GM13977 (cell line): ENCODE results near the gene CTAG1A.
"Not testable (repeated sequence)": the region's sequence is repeated elsewhere in the genome, so short reads cannot be mapped to it uniquely, and the experiment has no call there.

Source experiments
- DNase-seq: peaks from one replicate; pipeline ENCODE4 v3.0.0; 2012; ENCODE audit warnings: low spot score
- in situ Hi-C: fragments of 300-500 bp; cut with MboI; formaldehyde crosslinking; loops from one replicate; pipeline ENCODE4 v1.12.0; 2022; ENCODE audit warnings: low sequenced_read_pairs, low pct_unique_long_range_greater_than_20kb, mixed read lengths, inconsistent platforms; ENCODE audit not compliant: unreplicated experiment
- TF ChIP-seq, protein P1 (sequence below): IDR thresholded peaks from 2 replicates; pipeline ENCODE4 v1.5.1; 2012; ENCODE audit warnings: mild to moderate bottlenecking, control low read depth; ENCODE audit not compliant: insufficient read depth; ENCODE audit errors: extremely low read depth, missing control alignments

Gene CTAG1A

DNA sequence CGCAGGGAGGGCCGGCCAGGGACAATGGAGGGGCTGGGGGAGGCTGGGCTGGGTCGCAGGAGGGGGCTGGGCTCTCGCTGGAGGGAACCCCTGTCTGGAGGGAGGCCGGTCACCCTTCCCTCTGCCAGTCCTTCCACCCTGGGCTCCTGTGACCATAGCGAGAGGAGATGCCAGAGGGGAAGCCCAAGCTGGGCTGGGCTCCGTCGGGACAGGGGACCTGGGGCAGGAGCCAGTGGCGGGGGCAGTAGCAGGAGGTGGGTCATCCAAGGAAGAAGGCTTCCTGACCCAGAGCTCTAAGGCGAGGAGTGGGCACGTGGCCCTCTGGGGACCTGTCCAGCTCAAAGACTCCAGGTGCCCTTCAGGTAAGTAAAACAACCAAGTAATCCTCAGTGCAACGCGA is 17.3 kb downstream of the CTAG1A start:
- DNase-seq = no peak
- in situ Hi-C loops = no loop called here

DNA sequence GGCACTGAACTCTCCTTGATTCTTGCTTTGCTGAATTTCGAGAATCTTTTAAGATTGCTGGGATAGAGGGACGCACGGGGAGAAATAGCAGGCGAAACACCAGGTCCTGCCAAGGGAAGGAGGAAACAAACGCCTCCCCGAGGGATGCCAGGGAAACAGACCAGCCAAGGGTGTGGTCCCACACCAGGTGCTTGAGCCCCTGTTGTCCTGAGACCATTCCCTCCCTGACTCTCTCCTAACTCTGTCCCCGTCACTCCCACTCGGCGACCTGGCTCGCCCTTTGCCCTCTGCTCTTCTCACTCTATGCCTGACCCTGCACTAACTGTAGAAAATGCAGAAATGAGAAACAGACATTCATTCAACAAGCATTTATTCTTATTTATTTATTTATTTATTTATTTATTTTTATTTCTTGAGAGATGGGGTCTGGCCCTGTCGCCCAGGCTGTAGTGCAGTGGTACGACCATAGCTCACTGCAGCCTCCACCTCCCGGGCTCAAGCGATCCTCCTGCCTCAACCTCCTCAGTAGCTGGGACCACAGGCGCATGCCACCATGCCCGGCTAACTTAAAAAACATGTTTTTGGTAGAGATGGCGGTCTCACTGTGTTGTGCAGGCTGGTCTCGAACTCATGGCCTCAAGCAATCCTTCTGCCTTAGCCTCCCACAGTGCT is 18.0 kb downstream of the CTAG1A start:
- DNase-seq = no peak

More for the DNA sequence above, 17.3 kb downstream of the CTAG1A start:
- TF ChIP-seq, protein P1, sequence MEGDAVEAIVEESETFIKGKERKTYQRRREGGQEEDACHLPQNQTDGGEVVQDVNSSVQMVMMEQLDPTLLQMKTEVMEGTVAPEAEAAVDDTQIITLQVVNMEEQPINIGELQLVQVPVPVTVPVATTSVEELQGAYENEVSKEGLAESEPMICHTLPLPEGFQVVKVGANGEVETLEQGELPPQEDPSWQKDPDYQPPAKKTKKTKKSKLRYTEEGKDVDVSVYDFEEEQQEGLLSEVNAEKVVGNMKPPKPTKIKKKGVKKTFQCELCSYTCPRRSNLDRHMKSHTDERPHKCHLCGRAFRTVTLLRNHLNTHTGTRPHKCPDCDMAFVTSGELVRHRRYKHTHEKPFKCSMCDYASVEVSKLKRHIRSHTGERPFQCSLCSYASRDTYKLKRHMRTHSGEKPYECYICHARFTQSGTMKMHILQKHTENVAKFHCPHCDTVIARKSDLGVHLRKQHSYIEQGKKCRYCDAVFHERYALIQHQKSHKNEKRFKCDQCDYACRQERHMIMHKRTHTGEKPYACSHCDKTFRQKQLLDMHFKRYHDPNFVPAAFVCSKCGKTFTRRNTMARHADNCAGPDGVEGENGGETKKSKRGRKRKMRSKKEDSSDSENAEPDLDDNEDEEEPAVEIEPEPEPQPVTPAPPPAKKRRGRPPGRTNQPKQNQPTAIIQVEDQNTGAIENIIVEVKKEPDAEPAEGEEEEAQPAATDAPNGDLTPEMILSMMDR = no peak

DNA sequence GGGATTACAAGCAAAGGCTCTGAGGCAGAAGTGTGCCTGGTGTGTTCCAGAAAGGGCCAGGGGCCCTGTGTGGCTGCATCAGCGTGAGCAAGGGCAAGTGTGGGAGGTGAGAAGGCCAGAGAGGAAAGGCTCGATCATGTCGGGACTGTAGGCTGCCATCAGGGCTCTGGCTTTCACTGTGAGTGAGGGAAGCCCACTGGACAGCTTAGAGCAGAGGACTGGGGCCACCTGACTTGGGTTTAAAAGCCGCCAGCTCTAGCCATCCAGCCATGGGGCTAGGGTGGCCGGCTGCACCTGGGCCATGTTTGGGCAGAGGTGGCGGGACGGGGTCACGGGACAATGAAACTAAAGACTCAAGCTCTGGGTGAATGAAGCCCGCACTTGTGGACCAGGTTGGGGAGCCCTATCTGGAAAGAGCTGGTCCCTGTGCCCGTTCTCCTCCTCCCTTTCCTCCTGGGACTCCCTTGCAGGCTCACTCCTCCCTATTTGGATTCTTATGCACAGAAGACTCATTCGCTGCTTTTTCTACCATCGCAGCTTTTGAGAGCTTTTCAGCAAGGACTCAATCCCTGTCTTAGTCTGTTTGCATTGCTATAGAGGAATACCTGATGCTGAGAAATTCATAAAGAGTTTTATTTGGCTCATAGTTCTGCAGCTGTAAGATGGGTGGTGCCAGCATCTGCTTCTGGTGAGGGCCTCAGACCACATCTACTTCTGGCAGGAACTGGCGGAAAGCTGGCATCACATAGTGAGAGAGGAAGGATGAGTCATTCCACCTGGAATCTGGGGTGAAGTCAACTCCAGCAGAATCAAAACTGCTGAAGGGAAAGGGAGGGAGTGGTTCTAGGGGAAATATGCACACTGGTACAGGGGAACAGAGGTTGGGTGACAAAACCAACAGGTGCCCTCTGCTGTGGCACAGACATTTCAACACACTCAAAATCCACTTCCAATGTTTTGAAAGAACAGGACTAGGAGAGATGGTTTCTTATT is 18.8 kb downstream of the CTAG1A start:
- no peak for DNase-seq
- TF ChIP-seq, protein P1 = no peak
- in situ Hi-C loops = no loop called here

More for the DNA sequence above, 18.0 kb downstream of the CTAG1A start:
- in situ Hi-C loops = no loop called here
- TF ChIP-seq, protein P1 = no peak

DNA sequence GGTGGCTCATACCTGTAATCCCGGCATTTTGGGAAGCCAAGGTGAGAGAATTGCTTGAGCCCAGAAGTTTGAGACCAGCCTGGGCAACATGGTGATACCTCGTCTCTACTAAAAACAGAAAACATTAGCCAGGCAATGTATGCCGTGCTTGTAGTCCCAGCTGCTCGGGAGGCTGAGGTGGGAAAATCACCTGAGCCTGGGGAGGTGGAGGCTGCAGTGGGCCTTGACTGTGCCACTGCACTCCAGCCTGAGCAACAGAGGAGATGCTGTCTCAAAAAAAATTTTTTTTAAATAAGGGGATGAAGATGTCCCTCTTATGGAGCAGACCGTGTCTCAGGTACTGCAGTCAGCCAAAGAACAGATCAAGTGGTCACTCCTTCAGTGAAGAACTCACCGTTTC is 20.6 kb downstream of the CTAG1A start:
- DNase-seq = no peak
- in situ Hi-C loops = no loop called here
- TF ChIP-seq, protein P1 = no peak

DNA sequence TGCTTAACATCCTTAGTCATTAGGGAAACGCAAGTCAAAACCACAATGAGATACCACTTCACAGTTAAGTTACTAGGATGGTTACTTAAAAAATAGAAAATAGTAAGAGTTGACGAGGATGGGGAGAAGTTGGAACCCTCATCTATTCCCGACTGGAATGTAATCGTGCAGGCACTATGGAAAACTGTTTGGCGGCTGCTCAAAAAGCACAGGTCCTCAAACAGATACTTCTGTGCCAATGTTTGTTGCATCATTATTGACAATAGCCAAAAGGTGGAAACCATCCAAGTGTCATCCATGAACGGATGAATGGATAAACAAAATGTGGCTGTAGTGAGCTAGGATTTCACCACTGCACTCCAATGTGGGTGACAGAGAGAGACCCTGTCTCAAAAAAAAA is 22.4 kb downstream of the CTAG1A start:
- no peak for DNase-seq
- in situ Hi-C loops = no loop called here
- TF ChIP-seq, protein P1 = no peak

DNA sequence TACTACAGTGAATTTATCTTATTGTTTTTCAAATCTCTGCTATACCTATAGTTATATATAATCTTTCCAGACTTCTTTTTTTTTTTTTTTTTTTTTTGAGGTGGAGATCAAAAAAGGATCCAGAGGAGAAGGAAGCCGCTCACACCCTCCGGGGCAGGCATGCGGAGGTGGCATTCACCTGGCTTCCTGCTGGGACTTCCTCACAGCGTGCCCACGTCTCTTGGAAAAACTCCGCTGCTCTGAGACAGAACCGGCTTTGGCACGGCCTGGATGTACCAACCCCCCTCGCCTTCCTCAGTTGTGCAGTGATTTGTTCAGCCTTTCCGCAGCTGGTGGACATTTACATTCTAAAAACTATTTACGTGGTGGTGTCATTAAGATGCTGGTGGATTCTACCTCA is 23.0 kb downstream of the CTAG1A start:
- DNase-seq, in situ Hi-C loops: not testable (repeated sequence)

DNA sequence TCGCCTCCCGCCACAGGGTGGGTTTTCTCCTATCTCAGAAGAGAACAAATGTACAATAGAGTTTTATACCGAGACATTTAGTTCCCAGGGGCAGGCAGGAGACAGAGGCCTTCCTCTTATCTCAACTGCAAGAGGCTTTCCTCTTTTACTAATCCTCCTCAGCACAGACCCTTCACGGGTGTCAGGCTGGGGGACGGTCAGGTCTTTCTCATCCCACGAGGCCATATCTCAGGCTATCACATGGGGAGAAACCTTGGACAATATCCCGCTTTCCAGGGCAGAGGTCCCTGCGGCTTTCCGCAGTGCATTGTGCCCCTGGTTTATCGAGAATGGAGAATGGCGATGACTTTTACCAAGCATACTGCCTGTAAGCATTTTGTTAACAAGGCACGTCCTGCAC is 23.9 kb downstream of the CTAG1A start:
- DNase-seq, in situ Hi-C loops: not testable (repeated sequence)

DNA sequence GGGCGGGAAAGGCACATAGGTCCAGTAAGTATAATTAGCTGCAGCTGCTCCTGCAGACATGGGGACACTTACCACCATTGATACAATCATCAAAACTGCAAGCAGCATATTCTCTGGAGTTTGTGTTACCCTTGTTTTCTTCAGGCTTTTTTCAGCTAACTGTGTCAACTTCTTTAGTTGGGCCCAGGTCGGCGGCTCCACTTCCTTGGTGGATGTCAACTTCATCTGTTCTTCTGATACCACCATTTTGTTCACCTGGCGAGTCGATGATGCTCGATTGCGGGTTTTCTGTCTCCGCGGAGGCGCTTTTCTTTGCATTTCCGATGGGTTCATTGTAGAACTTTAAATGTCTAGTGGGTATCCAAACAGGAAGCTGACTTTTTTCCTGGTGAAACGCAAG is 26.2 kb downstream of the CTAG1A start:
- in situ Hi-C loops, DNase-seq: not testable (repeated sequence)

DNA sequence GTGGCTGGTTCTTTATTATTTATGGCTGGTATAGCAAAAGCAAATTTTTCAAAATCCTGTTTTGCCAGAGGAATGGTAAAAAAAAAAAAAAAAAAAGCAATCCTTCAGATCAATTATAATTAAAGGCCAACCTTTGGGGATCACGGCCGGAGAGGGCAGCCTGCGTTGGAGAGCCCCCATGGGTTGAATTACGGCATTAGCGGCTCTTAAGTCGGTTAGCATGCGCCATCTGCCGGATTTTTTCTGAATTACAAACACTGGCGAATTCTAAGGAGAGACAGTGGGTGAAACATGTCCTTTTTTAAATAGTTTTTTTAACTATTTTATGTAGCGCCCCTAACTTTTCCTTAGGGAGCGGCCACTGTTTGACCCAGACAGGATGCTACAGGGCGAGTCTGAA is 28.7 kb downstream of the CTAG1A start:
- DNase-seq, in situ Hi-C loops: not testable (repeated sequence)

DNA sequence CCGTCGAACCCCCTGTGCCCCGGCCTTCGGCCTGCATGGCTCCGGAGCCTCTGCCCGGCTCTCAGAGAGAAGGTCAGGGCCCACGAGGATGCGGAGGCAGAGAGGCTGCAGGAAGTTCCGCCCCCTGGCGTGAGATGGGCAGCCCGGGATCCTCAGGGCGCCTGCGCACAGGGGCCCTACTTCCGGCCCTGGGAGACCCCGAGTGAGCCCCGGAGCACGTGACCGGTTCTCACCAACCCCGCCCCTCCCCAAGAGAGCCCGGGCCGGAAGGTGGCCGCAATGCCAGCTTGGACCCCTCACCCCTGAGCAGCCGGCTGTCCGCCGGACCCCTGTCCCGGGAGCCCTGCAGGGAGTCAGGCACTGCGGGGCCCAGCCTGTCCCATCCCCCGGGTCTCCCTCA is 34.2 kb downstream of the CTAG1A start, which contains the start of gene CTAG1B:
CTAG1B (minus strand) TSS at position 101 of the 400 bp plus-strand sequence; CDS start at position 37, 64 bp downstream.
- DNase-seq, in situ Hi-C loops: not testable (repeated sequence)

DNA sequence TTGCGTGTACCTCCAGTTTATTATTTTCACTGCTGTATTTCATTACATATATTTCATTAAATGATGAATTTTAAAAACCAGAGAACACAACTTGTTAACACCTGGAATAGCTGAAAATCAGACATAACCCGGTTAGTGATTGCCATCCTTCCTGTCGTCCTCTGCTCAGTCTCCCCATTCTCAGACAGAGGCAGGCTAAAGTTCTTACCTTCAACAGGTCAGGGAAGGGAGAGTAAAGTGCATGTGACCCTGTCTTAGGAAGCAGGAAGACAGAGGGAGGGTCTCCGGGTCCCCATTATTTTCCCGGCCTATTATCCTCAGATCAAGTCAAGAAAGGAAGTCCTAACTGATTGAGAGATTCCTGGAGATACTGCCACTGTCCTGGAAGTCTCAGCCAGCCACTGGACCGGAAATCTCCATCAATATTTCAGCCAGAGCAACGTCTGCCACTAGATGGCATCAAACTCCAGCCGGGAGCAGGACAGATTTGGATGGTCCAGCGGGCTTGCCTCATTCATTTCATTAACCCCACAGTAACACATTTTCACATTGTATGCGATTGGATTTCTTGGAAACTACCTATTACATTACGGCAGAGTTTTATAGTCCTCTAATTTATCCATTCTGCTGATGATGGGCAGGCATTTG is 36.0 kb downstream of the CTAG1A start:
- in situ Hi-C loops, DNase-seq: not testable (repeated sequence)
